22Rv1 (cell line): Measurements from ENCODE around the gene PHF11.
A peak's percentile ranks its signal among the peaks of the same experiment; 100 is the strongest.

Experiments used
- H3K27ac ChIP-seq: fragments of 450-650 bp; 2 replicates; pipeline ENCODE4 v1.5.1; 2017
- CTCF ChIP-seq: fragments of 450-650 bp; IDR thresholded peaks from 2 replicates; pipeline ENCODE4 v1.5.1; 2017; ENCODE audit warnings: mild to moderate bottlenecking
- ZFX ChIP-seq: fragments of 450-650 bp; IDR thresholded peaks from 2 replicates; pipeline ENCODE4 v1.6.1; 2017; ENCODE audit warnings: antibody characterized with exemption, borderline replicate concordance

Gene PHF11

GRCh38 chr13:49472186-49472585 is 23.6 kb upstream of the PHF11 start:
- TF ChIP-seq ZFX (no peak), CTCF (no peak)
- no peak overlapping the region for H3K27ac ChIP-seq

- H3K27ac ChIP-seq = no peak overlapping the region
- TF ChIP-seq CTCF (no peak), ZFX (no peak)
These were observed 19.2 kb upstream of the PHF11 start for GRCh38 chr13:49476529-49476928.

GRCh38 chr13:49481788-49482187 is 14.0 kb upstream of the PHF11 start:
- no peak overlapping the region for H3K27ac ChIP-seq
- no peak for TF ChIP-seq ZFX
- no peak for TF ChIP-seq CTCF

GRCh38 chr13:49488563-49488962 is 7.2 kb upstream of the PHF11 start:
- TF ChIP-seq CTCF (no peak), ZFX (no peak)
- no peak overlapping the region for H3K27ac ChIP-seq

- no peak for TF ChIP-seq ZFX
- no peak for TF ChIP-seq CTCF
These were observed 1.1 kb upstream of the PHF11 start for GRCh38 chr13:49494645-49495044.

GRCh38 chr13:49496837-49497236 is 1.1 kb downstream of the PHF11 start:
- H3K27ac ChIP-seq = peak overlapping the region; percentile 91

More at GRCh38 chr13:49494645-49495044, 1.1 kb upstream of the PHF11 start:
- peak overlapping the region; percentile 91 for H3K27ac ChIP-seq

- no peak for TF ChIP-seq CTCF
- no peak for TF ChIP-seq ZFX
- peak overlapping the region; percentile 91 for H3K27ac ChIP-seq
These were observed 1.5 kb downstream of the PHF11 start for GRCh38 chr13:49497272-49497671.

GRCh38 chr13:49498206-49498605 is 2.5 kb downstream of the PHF11 start:
- no peak overlapping the region for H3K27ac ChIP-seq
- no peak for TF ChIP-seq CTCF
